ENCODE results near the gene GUCA2A.

GUCA2A gene

GRCh38 chr1:42138586-42138985 is 26.0 kb downstream of the GUCA2A start:
- H3K27ac ChIP-seq, result no peak overlapping the region
- no peak overlapping the region for H3K4me3 ChIP-seq

GRCh38 chr1:42137766-42138165 is 26.8 kb downstream of the GUCA2A start:
- Histone ChIP-seq H3K4me3 (no peak overlapping the region), H3K27ac (no peak overlapping the region)

DNA sequence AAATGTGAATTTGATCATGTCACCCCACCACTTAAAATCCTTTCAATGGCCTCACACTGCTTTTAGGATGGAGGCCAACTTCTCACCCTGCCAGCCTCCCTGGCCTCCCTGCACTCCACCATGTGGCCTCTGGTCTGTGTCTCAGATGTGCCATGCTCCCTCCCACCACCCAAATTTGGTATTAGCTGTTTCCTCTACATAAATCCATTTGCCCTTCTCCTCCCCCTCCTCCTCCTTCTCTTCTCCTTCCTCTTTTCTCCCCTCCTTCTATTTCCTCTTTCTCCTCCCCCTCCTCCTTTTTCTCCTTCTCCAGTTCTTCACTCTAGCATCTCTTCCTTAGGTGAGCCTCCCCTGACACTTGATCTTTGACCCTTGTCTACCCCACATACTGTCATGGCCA is 28.1 kb downstream of the GUCA2A start:
- no peak overlapping the region for H3K4me3 ChIP-seq
- no peak overlapping the region for H3K27ac ChIP-seq

- Histone ChIP-seq H3K4me3 (no peak overlapping the region), H3K27ac (no peak overlapping the region)
Observed at GRCh38 chr1:42135426-42135825, 29.1 kb downstream of the GUCA2A start.

- no peak overlapping the region for H3K27ac ChIP-seq
- no peak overlapping the region for H3K4me3 ChIP-seq
Observed at GRCh38 chr1:42133809-42134526, 30.6 kb downstream of the GUCA2A start.

GRCh38 chr1:42133390-42133789 is 31.2 kb downstream of the GUCA2A start:
- Histone ChIP-seq H3K27ac (no peak overlapping the region), H3K4me3 (no peak overlapping the region)

- Histone ChIP-seq H3K27ac (no peak overlapping the region), H3K4me3 (no peak overlapping the region)
Observed at GRCh38 chr1:42130061-42130660, 34.4 kb downstream of the GUCA2A start.

DNA sequence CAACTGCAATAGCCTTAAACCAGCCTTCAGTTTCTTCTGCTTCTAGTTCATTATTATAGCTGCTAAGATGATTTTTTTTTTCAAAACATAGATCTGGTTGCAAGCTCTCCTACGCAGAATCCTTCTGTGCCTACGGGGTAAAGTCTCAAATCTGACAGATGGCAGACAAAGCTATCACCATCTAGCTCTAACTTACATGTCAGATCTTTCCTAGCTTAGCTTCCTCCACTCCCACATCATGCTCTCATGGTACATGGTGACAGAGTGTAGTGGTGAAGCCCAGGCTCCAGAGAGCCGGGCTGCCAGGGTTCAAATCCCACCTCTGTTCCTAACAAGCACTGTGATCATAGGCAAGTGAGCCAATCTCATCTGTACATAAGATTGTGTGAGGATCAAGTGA is 35.6 kb downstream of the GUCA2A start:
- Histone ChIP-seq H3K4me3 (no peak overlapping the region), H3K27ac (no peak overlapping the region)

DNA sequence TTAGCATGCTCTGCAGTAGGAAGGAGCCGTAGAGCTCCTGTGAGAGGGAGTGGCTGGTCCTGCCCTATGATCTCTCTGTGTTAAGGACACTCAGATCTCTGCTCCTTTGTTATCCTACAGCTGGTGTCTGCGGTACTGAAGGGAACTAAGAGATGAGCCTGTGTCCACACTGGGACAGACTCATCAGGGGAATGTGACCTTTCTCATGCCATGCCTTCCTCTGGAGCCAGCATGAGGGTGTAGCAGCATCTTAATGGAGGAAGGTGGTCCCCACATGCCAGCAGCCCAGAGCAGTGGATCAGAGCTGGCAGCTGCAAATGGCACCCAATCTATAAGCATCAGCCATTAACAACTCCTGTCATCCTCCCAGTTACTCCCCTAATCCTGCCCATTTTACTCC is 36.0 kb downstream of the GUCA2A start:
- no peak overlapping the region for H3K27ac ChIP-seq
- H3K4me3 ChIP-seq, result no peak overlapping the region

DNA sequence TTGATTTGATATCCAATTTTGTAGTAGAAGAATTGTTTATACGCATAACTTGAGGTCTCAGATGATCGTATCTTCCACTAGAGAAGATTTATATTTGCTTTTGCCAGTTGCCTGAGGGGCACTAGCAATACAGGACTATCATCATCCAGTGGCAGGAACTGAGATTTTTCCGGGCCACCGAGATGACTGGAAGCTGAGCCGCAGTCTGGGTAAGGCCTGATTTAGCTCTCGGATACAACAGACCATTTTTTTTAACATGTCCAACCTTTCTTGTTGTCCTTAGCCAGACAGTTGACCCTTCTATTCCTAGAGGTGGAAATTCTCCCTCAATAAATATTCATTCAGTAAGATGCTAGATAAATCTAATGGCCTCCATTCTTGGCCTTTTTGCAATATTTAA is 36.8 kb downstream of the GUCA2A start:
- Histone ChIP-seq H3K27ac (no peak overlapping the region), H3K4me3 (no peak overlapping the region)

DNA sequence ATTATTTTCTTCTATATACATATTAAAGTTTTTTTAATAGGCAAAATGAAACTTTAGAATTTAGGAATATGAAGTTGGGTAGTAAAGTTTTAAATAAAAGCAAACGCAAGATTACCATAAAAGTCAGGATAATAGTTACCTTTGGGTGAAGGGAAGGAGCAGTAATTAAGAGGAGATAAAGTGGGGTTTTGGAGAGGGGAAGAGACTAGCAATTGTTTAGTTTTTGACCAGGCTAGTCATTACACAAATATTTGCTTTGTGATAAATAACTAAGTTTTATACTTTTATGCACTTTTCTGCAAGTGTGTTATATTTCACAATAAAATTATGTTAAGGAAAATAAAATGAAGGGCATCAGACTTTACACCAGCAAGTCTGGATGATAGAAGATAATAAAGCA is 39.0 kb downstream of the GUCA2A start:
- H3K27ac ChIP-seq, result no peak overlapping the region
- no peak overlapping the region for H3K4me3 ChIP-seq

DNA sequence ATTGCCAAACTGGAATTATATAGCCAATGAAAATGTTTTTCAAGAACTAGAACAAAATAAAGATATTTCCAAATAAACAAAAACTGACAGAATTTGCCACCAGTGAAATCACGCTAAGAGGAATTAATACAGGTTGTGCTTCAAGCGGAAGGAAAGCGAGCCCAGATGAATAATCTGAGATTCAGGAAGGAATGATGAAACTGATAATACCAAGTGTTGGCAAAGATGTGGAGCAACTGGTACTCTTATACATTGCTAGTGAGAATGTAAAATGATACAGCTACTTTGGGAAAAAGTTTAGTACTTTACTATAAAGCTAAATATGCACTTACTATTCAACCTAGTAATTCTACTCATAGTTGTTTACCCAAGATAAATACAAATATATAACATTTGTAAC is 42.1 kb downstream of the GUCA2A start:
- no peak overlapping the region for H3K4me3 ChIP-seq
- H3K27ac ChIP-seq, result no peak overlapping the region

DNA sequence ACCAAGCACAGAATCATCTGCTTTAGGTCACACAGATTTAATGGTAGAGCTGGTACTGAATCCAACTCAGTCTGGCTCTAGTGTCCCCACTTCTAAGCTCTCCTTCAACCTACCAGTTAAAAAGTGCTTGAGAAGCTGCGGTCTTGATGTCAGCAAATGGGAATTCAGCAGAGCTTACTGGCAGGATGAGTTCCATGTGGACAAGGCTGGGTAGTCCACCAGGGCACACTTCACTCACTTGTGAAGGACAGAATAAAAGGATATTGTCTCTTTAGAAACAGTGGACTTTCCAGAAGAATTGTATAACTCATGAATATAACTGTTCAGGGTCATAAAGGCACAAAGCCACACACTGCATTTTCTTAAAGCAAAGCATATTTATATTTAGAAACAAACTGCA is 46.4 kb downstream of the GUCA2A start:
- H3K27ac ChIP-seq, result no peak overlapping the region

GRCh38 chr1:42117214-42117613 is 47.3 kb downstream of the GUCA2A start:
- Histone ChIP-seq H3K4me3 (no peak overlapping the region), H3K27ac (no peak overlapping the region)

More for the DNA sequence above, 46.4 kb downstream of the GUCA2A start:
- no peak overlapping the region for H3K4me3 ChIP-seq

DNA sequence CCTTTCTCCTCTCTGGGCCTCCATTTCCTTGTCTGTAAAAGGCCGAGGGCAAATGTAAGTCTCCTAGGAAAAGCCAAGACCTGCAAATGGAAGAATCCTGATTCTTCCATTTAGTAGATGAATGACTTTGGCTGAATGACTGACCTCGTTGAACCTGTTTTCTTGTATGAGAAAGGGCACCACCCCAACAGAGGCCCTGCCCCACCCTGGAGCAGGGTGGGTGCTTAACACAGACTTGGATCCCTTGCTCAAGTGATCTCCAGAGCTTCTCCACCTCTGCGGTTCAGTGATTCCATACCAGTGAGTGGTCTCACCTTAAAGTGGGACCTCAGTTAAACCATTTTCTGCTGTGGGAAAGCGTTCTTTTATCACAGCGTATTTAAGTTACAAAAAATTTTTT is 50.3 kb downstream of the GUCA2A start:
- H3K4me3 ChIP-seq, result no peak overlapping the region
- no peak overlapping the region for H3K27ac ChIP-seq

All from skin epidermis (tissue), 12 donors.